ENCODE results near the gene MB. TPM values are rescaled to one million over a fixed set of nuclear protein-coding genes. Genes with fewer than 3 reads are reported as not detected.
A peak's percentile ranks its signal among the peaks of the same experiment; 100 is the strongest.

The MB gene
- polyA plus RNA-seq, 2 of the 4 experiments (the other 2 are of a cell fraction) = 6.9 to 12.1 TPM

- 81% methylated on average over 7 of the region's 7 CpGs for WGBS (ENCODE audit: missing lambda C conversion rate)
- H3K4me1 ChIP-seq = peaks cover 7% of the 10 kb centered on the region; the same call in 2 of the 3 replicates
- no peak overlapping the region for H3K27ac ChIP-seq
- CTCF ChIA-PET = interaction anchor here (1.2 to 2.9 kb wide), 3 partner anchors 11 to 33 kb away, joined by 4 to 12 read pairs (median 4); no protein-coding TSS in a partner anchor
- FAIRE-seq (no peak), DNase-seq (ENCODE audit: low read depth in 1 of 2, low spot score in 1 of 2) (no peak), ATAC-seq (no peak)
- no peak overlapping the region for H3K4me2 ChIP-seq
- no peak for TF ChIP-seq KDM5A (IDR thresholded peaks at IDR 0.05)
- TF ChIP-seq SMC3 (IDR thresholded peaks at IDR 0.05) = no peak
- TF ChIP-seq ZNF302 (CRISPR knock-in tag; IDR thresholded peaks at IDR 0.05) = no peak
- POLR2A ChIA-PET = no interaction called here
- H3K4me3 ChIP-seq = no peak overlapping the region
- H3K9me3 ChIP-seq = no peaks in the 10 kb centered on the region
These were observed 1.1 kb downstream of the MB start for GRCh38 chr22:35616043-35616442.

DNA sequence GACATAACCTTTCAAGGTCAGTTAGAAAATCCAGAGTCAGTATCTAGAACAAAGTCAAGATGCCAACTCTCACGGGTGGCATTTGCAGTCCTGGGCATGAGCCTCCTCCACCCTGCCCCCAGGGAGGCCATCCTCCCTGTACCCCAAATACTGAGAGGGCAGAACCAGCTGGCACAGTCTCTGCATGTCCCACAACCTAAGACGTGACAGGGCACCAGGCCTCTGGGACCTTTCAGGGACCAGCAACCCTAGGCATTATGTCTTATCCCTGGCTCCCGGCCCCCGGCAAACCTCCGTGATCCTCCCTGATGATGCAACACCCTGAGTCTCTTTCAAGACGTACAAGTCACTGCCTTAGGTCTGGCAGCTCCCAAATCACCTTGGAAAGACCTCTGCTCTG, 2.0 kb downstream of the MB start:
- Histone ChIP-seq H3K4me1 (0 out of 3 replicates have a peak, but pooled peaks cover 4% of the 10 kb centered on the region), H3K27ac (peak overlapping the region in 1 of 2 experiments; percentile 66; a peak in 3 of 6 replicates), H3K4me2 (no peak overlapping the region), H3K4me3 (no peak overlapping the region), H3K9me3 (no peaks in the 10 kb centered on the region)
- ATAC-seq (no peak), FAIRE-seq (no peak), DNase-seq (ENCODE audit: low read depth in 1 of 2, low spot score in 1 of 2) (no peak)
- CTCF ChIA-PET = interaction anchor here (1.2 to 2.9 kb wide), 2 partner anchors 12 to 32 kb away, joined by 4 to 12 read pairs; no protein-coding TSS in a partner anchor
- TF ChIP-seq SMC3 (IDR thresholded peaks at IDR 0.05) (no peak), ZC3H11A (IDR thresholded peaks at IDR 0.05) (no peak), CBX8 (IDR thresholded peaks at IDR 0.05) (no peak), HDAC2 (IDR thresholded peaks at IDR 0.05) (no peak), RAD21 (conservative IDR thresholded peaks at IDR 0.05 in 1 of 2, IDR thresholded peaks at IDR 0.05 in 1 of 2) (no peak), HOXB5 (CRISPR knock-in tag; IDR thresholded peaks at IDR 0.05) (no peak), RNF2 (IDR thresholded peaks at IDR 0.05; ENCODE audit: borderline replicate concordance, low read depth) (no peak), ZSCAN20 (CRISPR knock-in tag; IDR thresholded peaks at IDR 0.05) (no peak), MAFK (IDR thresholded peaks at IDR 0.05; ENCODE audit: partially characterized antibody) (no peak), NR3C1 (IDR thresholded peaks at IDR 0.05) (no peak), EP300 (IDR thresholded peaks at IDR 0.05) (no peak), EHF (CRISPR knock-in tag; IDR thresholded peaks at IDR 0.05) (no peak), POLR2A (IDR thresholded peaks at IDR 0.05; ENCODE audit: low read length) (no peak)
- TF ChIP-seq, protein P1, sequence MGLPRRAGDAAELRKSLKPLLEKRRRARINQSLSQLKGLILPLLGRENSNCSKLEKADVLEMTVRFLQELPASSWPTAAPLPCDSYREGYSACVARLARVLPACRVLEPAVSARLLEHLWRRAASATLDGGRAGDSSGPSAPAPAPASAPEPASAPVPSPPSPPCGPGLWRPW (IDR thresholded peaks at IDR 0.05) = no peak
- POLR2A ChIA-PET = no interaction called here
- WGBS (ENCODE audit: missing lambda C conversion rate) = 88% methylated on average over 6 of the region's 6 CpGs

DNA sequence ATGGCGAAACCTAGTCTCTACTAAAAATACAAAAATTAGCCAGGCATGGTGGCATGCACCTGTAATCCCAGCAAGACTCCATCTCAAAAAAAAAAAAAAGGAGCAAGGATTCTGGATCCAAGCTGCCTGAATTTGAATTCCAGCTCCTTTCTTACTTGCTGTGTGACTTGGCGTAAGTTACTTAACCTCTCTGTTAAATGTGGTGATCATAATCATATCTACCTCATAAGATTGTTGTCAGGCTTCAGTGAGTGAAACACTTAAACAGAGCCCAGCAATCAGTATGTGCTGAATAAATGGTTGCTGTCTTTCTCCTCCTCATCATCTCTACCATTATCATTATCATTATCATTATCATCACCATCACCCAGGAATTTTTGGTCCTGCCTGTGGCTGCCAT, 2.7 kb downstream of the MB start:
- ATAC-seq (no peak), DNase-seq (ENCODE audit: low read depth in 1 of 2, low spot score in 1 of 2) (no peak), FAIRE-seq (no peak)
- Histone ChIP-seq H3K4me1 (0 out of 3 replicates have a peak, but pooled peaks cover 4% of the 10 kb centered on the region), H3K27ac (no peak overlapping the region), H3K4me3 (no peak overlapping the region), H3K4me2 (no peak overlapping the region), H3K9me3 (no peaks in the 10 kb centered on the region)
- ChIA-PET POLR2A (no interaction called here), CTCF (interaction anchor here (0.6 kb wide), 1 partner anchor 188 kb away, joined by 3 read pairs; no protein-coding TSS in a partner anchor)
- WGBS (ENCODE audit: missing lambda C conversion rate) = 88% methylated on average over 2 of the region's 2 CpGs
- TF ChIP-seq RCOR1 (IDR thresholded peaks at IDR 0.05; ENCODE audit: low read depth, low read length) (no peak), JUN (IDR thresholded peaks at IDR 0.05) (no peak), NR3C1 (IDR thresholded peaks at IDR 0.05) (no peak), EP300 (IDR thresholded peaks at IDR 0.05) (no peak), CHD4 (IDR thresholded peaks at IDR 0.05; ENCODE audit: borderline replicate concordance) (no peak), MAFK (IDR thresholded peaks at IDR 0.05; ENCODE audit: partially characterized antibody) (no peak), KDM1A (IDR thresholded peaks at IDR 0.05; ENCODE audit: low read depth) (no peak), NFE2L2 (conservative IDR thresholded peaks at IDR 0.05; ENCODE audit: low read length) (no peak), CHD2 (IDR thresholded peaks at IDR 0.05; ENCODE audit: low read length, partially characterized antibody) (no peak), TP53 (CRISPR knock-in tag; IDR thresholded peaks at IDR 0.05) (no peak), PHF8 (IDR thresholded peaks at IDR 0.05; ENCODE audit: borderline replicate concordance, low read depth) (no peak)
- TF ChIP-seq, protein P2, sequence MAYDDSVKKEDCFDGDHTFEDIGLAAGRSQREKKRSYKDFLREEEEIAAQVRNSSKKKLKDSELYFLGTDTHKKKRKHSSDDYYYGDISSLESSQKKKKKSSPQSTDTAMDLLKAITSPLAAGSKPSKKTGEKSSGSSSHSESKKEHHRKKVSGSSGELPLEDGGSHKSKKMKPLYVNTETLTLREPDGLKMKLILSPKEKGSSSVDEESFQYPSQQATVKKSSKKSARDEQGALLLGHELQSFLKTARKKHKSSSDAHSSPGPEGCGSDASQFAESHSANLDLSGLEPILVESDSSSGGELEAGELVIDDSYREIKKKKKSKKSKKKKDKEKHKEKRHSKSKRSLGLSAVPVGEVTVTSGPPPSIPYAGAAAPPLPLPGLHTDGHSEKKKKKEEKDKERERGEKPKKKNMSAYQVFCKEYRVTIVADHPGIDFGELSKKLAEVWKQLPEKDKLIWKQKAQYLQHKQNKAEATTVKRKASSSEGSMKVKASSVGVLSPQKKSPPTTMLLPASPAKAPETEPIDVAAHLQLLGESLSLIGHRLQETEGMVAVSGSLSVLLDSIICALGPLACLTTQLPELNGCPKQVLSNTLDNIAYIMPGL (CRISPR knock-in tag; IDR thresholded peaks at IDR 0.05; ENCODE audit: borderline replicate concordance) = no peak
- TF ChIP-seq, protein P3, sequence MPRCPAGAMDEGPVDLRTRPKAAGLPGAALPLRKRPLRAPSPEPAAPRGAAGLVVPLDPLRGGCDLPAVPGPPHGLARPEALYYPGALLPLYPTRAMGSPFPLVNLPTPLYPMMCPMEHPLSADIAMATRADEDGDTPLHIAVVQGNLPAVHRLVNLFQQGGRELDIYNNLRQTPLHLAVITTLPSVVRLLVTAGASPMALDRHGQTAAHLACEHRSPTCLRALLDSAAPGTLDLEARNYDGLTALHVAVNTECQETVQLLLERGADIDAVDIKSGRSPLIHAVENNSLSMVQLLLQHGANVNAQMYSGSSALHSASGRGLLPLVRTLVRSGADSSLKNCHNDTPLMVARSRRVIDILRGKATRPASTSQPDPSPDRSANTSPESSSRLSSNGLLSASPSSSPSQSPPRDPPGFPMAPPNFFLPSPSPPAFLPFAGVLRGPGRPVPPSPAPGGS (IDR thresholded peaks at IDR 0.05) = no peak
- TF ChIP-seq, protein P1 (IDR thresholded peaks at IDR 0.05) = no peak
- TF ChIP-seq, protein P4, sequence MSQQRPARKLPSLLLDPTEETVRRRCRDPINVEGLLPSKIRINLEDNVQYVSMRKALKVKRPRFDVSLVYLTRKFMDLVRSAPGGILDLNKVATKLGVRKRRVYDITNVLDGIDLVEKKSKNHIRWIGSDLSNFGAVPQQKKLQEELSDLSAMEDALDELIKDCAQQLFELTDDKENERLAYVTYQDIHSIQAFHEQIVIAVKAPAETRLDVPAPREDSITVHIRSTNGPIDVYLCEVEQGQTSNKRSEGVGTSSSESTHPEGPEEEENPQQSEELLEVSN (IDR thresholded peaks at IDR 0.05; ENCODE audit: borderline replicate concordance, low read depth) = no peak
- TF ChIP-seq, protein P5, sequence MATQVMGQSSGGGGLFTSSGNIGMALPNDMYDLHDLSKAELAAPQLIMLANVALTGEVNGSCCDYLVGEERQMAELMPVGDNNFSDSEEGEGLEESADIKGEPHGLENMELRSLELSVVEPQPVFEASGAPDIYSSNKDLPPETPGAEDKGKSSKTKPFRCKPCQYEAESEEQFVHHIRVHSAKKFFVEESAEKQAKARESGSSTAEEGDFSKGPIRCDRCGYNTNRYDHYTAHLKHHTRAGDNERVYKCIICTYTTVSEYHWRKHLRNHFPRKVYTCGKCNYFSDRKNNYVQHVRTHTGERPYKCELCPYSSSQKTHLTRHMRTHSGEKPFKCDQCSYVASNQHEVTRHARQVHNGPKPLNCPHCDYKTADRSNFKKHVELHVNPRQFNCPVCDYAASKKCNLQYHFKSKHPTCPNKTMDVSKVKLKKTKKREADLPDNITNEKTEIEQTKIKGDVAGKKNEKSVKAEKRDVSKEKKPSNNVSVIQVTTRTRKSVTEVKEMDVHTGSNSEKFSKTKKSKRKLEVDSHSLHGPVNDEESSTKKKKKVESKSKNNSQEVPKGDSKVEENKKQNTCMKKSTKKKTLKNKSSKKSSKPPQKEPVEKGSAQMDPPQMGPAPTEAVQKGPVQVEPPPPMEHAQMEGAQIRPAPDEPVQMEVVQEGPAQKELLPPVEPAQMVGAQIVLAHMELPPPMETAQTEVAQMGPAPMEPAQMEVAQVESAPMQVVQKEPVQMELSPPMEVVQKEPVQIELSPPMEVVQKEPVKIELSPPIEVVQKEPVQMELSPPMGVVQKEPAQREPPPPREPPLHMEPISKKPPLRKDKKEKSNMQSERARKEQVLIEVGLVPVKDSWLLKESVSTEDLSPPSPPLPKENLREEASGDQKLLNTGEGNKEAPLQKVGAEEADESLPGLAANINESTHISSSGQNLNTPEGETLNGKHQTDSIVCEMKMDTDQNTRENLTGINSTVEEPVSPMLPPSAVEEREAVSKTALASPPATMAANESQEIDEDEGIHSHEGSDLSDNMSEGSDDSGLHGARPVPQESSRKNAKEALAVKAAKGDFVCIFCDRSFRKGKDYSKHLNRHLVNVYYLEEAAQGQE (IDR thresholded peaks at IDR 0.05) = no peak
